AG08396 (cell line): Measurements from ENCODE around the gene AKAP6.
A peak's percentile ranks its signal among the peaks of the same experiment; 100 is the strongest.

Source experiments
- DNase-seq: peaks from one replicate; pipeline ENCODE4 v3.0.0; 2012; ENCODE audit warnings: low spot score, mixed read lengths

Gene AKAP6

DNA sequence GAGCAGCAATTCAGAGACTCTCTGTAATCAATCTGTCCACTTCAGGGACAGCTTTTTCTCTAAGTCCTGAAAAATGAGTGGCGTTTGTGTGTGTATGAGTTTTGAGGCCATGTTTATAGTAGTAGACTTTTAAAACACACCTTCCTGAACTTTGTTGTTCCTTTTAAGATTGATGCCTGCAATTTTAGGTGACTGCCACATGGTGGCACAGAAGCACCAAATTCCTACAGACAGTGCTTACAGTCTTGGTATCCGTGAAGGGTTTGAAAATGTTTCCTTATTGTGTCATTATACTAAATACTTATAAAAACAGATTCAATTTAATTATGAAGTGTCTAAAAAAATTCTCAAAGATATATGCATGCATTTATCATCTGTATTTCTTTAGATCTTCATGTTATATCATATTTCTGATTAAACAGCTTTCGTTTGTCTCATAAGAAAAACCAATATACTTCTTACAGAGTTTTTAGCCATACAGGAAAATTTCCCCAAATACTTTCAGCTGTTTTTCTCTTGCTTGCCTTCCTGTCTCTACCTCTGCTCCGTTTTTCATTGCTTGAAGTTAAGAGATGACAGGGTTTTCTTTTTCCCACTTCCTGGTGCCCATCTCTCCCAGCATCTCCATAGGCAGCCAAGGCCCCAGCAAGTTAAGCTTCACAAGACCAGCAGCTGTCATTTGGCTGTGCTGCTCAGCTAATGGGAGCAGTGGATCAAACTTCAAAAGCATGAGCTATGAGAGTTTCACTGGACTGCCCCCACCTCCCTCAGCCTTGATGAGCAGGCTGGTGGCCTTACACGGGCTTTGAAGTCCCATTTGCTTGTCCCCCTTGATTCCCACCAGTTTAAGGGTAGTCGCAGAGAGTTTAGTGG is 259.6 kb downstream of the AKAP6 start:
- DNase-seq = peak; percentile 41

DNA sequence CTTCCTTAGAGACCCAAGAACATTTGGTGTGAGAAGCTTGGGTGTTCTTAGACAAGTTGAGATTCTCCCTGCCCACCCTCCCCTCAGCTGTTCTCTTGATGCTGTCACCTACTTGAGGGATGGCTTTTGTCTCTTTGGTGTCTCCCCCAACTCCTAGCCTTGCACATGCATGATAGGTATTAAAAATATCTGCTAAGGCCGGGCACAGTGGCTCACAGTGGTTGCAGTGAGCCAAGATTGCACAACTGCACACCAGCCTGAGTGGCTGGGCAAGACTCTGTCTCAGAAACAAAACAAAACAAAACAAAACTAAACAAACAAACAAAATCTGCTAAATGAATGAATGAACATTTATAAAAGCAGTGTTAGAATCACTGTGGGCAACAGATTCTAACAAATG is 261.1 kb downstream of the AKAP6 start:
- DNase-seq = no peak

DNA sequence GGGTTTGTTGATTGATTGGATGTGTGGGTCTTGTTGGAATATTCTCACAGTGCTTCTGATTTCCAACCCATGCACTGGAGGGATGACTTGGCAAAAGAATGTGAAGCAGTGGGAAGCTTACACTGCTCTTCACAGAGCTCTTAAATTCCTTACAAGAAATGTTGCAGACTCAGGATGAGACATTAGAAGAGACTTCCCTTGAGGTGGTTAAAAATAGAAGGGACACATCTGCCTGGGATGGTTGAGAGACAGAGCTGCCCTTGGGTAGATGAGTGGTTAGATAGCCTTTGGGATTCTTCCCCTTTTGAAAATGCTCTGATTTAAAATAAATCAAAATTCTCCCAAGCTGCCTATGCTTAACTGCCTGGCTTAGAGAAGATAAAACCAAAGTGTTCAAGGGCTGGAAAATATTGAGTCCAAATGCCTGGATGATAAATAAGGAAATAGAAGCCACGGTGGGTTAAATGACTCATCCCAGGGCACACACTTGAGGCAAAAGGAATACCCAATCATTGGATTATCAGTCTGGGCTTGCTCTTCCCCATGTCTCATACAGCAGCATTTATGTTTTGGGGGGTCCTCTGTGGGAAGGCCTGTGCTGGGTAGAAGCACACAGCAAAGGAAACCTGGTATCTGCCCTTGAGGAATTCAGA is 264.3 kb downstream of the AKAP6 start:
- peak; percentile 53 for DNase-seq

DNA sequence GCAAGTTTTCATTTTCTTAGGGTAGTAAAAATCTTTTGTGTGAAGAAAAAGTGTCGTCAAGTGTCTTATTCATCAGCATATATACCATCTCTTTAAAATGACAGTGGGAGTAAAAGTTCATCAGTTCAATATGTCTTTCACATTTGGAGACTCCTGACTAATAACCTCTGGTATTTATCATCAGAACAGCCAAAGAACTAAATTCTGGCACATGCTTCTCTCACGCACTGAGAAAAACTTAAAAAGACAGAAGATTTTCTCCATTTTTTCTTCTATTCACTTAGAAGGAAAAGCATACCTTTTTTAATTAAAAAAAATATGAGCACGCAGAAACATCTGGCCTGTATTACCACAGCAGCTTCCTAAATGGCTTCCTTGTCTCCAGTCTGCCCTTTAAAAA is 265.7 kb downstream of the AKAP6 start:
- DNase-seq = peak; percentile 23

DNA sequence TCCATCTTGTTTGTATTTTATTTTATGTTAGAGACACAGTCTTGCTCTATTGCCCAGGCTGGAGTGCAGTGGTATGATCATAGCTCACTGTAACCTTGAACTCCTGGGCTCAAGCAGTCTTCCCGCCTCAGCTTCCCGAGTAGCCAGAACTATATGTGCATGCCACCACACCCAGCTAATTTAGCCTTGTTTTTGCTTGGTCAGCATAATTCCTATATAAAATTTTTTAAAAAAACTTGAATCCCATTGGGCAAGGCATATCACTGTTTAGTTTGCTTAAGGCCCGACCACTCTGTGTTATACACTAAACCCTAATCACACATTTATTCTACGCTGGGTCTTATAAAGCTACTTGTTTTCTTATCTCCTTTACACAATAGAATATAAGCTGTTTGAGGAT is 266.4 kb downstream of the AKAP6 start:
- no peak for DNase-seq

DNA sequence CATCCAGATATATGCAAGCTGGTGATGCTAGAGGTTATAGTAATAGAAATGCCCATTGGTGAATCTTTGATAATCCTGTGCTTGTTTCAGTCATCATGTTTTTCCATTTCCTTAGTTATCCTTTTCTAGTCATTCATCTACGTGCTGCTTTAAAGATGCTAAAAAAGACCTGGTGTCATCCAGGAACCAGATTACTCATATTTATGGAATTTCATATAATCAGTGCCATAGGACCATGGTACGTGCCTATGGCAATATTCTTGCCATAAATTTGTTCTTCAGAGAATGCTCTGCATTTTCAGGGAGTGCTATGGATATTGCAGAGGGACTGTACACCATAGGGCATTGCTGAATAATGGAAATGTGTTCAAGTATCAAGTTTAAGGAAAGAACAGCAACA is 267.3 kb downstream of the AKAP6 start:
- DNase-seq = no peak

DNA sequence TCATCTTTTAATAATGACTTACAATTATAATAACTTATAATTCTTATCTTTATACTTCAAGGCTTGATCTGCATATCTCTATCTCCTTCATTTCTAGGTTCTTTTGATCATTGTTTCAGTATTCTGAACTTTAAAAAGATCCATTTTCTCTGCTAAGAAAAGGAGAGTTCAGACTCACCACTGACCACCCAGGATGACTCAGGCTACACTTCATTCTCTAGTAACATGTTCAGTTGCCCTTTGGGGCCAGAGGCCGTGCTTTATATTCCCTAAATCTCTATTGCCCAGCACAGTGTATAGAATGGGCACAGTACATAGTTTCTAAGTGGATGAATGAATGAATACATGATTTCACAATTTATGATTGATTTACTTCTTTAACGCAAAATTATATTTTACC is 268.7 kb downstream of the AKAP6 start:
- DNase-seq = no peak

DNA sequence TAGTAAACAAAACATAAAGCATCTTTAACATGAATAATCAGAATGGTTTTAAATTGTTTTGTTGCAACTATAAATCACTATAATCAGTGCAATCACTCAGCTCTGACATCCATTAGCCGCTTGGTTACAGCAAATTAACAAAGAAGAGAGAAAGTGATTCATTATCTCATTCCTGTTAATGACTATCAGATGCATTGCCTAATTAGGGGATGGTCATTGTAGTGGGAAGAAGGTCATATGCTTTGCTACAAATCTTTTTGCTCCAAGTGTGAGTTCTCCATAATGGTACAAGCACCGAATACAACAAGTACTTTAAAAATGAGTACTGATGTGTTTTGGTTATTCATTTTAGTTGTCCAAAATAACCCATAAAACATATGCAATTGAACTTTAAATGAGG is 272.0 kb downstream of the AKAP6 start:
- no peak for DNase-seq

DNA sequence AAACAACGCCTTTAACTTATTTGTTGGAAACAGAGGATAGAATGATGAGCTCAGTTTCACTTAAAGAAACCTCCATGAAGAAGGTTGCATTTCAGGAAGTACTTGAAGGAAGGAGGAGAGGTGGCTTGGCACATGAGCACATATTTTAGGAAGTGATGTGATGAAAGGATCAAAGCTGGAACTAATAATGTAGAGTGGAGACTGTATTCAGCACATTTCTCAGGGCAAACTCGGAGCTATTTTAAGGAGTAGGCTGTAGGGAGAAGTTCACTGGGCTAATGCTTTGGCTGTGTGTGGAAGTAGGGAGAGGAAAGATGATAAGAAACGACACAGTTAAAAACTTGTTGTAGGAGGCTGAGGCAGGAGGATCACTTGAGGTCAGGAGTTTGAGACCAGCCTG is 272.8 kb downstream of the AKAP6 start:
- DNase-seq = no peak

DNA sequence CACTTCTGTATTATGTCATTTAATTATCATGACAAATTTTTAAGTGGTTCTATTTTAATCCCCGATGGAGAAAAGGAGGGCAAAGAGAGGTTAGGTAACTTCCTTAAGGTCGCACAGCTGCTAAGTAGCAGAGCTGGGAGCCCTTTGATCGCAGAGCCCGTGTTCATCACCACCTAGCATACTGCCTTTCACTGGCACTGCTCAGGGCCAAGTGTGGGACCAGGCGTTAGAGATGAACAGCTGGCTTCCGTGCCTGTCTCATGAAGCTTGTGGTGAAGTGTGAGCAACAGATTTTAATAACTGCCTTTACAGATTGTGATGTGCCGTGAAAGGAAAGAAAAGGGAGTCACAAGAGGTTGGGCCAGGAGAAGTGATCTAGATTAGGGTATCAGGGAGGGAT is 273.6 kb downstream of the AKAP6 start:
- no peak for DNase-seq

DNA sequence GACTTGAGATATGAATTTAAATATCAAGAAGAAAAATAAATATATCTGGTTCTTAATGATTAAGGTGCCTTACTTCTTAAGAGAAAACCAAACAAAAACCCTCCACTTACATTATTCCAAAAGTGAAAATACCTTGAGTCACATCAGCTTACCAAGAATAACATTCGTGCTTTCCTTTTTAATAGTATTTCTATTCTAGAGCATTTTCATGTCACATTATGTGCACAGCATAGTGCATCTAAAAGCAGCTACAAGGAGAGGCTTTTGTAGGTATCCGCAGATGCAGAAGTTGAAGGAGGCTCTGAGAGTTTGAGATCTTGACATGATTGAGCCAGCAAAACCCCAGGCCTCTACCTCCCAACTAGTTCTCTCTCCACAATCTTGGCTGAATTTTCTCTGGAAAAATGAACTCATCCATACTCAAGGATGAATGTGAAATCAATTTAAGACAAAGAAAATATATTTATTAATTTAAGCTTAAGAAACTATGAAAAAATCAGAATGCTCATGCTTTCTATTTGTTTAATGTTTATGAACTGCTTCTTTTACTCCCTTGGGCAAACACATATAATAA is 275.0 kb downstream of the AKAP6 start:
- DNase-seq = no peak

DNA sequence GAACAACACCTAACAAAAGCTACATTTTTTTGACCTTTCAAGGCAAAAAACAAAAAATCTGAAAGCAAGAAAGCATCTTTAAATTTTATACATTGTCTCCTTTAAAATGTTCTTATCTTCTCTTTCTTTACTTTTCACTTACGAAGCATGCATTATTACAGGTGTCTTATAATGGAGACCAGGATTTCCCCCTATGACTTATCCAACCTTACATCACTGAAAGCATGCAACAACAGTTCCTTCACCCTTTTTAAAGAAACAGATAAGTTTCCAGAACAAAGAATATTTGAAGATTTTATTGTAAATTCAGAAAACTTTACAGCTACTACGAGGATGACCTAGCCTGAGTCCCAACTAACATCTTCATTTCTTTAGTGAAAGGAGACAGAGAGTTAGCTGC is 277.2 kb downstream of the AKAP6 start:
- no peak for DNase-seq

DNA sequence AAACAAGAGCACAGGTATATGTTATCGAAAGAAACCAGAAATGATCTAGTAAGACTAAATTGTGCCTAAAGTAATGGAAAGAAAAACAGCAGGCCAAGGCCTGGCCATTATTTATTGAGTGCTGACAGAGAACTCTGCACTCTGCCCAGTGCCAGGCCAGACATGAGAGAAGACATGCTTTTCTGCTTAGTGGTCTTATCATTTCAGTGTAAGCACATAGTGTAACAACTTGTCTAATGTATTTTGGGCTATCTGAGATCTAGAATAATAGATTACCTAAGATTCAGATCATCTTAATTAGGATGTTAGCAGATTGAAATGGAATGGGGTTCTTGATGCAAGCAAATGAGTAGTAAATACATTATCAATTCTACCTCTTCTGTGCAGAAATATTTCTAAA is 278.3 kb downstream of the AKAP6 start:
- no peak for DNase-seq

DNA sequence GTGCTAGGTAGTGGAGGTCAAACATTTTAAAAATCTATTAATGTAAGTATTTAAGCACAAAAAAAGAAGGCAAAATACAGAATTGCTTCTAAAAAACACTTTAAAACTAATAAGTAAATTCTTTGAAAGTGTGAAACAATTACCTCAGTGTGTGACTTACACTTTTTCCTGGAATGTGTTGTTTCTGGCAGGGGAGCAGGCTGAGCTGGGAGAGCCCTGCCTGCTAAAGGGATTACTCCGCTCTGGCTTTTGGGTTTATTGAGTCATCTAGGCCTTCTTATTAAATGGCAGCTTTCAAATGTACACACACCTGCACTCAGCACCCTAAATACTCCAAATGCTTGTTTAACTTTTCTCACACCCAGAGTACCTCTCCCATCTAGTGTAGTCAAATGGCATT is 279.8 kb downstream of the AKAP6 start:
- no peak for DNase-seq

DNA sequence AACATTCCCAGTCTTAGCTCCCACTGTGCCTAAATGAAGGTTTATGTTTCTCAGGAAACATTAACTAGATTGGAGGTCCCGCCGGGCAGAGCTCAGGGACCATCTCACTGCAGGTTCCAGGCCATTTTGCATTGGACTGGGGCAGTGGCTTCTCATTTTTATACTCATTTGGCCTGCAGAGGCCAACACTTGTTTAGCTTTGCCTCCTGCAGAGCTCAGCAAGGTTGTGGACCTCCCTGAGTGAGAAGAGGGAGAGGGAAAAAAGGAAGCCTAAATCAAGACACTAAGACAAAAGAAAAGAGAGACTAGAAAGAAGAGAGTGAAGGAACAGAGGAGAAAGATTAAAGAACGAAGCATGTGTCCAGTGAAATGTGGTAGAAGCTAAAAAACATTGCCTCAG is 280.3 kb downstream of the AKAP6 start:
- DNase-seq = no peak

DNA sequence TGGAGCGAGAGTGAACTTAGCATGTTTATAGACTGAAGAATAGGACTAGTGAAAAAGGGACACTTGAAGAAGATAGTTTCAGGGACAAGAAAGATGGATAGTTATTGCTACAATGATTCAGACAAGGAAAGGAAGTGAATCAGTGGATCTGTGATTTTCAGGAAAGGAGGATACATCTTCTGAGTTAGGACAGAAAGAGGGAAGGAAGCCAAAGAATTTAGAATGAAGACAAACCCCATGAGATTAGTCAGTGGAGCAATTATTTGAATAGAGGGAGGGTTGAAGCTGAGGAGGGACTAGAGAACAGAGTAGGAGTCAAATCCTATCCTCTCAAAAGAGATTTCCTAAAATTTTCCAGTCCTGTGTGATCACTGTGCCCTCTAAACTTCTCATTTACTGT is 282.7 kb downstream of the AKAP6 start:
- DNase-seq = peak; percentile 41

DNA sequence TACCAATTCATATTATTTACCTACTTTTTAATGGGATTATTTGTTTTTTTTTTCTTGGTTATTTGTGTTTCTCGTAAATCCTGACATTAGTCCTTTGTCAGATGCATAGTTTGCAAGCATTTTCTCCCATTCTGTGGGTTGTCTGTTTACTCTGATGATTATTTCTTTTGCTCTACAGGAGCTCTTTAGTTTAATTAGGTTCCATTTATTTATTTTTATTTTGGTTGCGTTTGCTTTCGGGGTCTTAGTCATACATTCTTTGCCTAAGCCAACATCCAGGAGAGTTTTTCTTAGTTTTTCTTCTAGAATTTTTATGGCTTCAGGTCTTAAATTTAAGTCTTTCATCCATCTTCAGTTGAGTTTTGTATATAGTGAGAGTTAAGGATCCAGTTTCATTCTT is 289.9 kb downstream of the AKAP6 start:
- no peak for DNase-seq

DNA sequence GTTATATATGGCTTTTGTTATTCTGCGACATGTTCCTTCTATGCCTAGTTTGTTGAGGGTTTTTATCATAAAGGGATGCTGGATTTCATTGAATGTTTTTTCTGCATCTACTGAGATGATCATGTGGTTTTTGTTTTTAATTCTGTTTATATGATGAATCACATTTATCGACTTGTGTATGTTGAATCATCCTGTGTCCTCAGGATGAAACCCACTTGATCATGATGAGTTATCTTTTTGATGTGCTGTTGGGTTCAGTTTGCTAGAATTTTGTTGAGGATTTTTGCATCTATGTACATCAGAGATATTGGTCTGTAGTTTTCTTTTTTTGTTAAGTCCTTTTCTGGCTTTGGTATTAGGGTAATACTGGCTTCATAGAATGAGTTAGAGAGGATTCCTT is 291.2 kb downstream of the AKAP6 start:
- DNase-seq = no peak

DNA sequence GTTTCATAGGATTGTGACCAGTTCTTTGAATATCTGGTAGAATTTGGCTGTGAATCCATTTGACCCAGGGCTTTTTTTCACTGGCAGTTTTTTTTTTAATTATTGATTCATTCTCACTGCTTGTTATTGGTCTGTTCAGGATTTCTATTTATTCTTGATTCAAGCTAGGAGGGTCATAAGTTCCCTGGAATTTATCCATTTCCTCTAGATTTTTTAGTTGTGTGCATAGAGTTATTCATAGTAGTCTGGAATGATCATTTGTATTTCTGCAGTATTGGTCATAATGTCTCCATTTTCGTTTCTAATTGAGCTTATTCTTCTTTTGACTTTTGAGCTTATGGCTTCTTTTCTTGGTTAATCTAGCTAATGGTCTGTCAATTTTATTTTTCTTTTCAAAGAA is 291.6 kb downstream of the AKAP6 start:
- DNase-seq = no peak

DNA sequence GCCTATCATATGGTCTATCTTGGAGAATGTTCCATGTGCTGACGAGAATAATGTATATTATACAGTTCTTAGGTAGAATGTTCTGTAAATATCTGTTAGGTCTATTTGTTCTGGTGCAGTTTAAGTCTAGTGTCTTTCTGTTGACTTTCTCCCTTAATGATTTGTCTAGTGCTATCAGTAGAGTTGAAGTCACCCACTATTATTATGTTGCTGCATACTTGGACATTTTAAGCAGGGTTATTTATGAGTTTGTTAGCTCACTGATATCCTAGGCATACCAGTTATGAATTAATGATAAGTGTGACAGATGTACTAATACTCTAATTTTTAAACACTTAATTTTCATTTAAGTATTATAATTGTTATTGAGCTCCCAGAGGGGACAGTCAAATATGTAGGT is 292.5 kb downstream of the AKAP6 start:
- DNase-seq = no peak

DNA sequence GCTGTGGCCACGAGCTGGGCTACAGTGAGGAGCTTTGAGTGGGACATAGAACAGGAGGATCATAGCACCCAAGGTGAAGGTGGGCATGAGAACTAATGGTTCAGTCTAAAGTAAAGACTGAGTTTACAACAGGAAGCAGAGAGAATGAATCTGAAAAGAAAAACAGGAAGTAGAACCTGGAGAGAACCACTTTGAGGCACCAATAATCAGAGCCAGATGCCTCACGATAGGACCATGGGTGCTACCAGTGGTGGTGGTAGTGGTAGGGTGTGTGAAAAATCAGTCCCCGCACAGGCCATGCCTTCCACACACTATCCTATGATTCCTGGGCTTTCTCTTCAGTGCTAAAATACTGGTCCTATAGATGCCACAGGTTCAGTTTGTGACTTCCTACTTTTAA is 293.6 kb downstream of the AKAP6 start:
- no peak for DNase-seq

DNA sequence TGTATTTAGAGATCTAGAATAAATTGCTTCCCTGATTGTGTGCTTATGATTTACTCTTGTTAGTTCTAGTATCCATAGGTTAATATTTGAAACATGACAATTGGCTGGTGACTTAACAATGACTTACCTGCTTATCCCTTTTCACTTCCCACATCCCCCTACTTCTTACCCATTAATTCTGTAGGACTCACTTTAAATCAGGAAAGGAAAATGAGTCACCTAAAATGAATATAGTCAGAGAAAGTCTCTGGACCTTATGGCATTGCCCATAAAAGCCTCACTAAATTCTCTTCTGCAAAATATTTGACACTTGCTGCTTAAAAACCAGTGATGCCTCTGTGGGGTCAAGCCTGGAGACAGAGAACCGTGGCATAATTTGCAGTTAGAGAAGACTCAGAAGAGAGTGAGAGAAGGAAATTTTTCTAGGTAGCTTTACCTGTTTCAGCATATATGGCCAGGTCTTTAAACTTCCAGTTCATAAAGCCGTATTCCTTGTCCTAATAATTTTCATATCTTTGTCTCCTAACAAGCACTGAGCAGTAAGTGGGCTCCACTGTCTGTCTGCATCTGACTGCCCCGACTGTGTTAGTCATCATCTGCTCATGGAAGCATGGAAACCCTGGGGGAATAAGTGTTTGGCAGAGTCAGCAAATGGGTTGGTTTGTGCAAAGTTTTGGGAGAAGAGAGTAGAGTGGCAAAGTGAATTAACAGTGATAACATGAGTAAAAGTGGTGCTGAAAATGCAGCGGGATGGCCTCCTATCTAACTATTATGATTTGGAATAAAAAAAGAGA is 294.4 kb downstream of the AKAP6 start:
- DNase-seq = no peak

DNA sequence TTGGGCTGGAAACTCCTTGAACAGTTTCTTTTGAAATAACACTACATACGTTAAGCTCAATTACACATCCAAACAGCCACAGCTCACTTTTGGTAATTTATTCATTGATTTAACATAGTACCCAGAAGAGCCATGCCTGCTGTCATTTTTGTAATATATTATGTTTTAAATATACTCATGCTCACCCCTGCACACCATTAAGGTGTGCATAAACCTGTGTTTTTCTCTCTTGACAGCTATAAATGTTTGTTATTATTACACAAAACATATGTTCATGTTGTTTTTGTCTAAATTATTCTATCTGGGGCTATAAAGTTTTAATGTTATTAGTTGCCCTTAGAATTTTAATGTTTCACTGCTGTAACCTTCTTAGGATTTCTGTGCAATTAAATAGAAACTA is 296.1 kb downstream of the AKAP6 start:
- DNase-seq = no peak
